NCI-H69 (cell line): Measurements from ENCODE around the gene MYLK.

Source experiments
- DNase-seq: peaks from one replicate; lab custom pipeline; 2025; lab: John Stamatoyannopoulos, UW

MYLK gene

DNA sequence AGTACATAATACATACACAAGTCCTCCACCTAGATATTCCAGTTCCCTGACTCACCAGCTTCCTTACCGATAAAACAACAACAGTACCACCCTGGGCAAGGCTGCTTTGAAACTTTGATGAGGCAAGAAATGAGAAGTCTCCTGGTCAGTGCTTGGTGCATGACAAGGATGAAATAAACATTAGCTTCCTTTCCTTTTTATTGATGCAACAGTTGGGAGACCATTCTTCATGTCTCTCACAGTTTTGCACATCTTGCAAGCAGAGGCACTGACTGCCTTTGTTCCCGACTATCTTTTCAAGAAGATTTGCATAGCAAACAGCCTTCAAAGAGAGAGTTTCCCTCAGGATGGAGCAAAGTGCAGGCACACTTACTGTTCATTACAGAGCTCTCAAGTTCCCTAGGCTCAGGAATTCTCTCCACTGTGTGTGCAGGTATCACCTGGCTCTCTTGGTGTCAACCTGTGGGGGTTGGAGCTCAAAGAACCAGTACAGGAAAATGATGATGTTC lies 65.2 kb downstream of the MYLK start:
- DNase-seq: no peak

DNA sequence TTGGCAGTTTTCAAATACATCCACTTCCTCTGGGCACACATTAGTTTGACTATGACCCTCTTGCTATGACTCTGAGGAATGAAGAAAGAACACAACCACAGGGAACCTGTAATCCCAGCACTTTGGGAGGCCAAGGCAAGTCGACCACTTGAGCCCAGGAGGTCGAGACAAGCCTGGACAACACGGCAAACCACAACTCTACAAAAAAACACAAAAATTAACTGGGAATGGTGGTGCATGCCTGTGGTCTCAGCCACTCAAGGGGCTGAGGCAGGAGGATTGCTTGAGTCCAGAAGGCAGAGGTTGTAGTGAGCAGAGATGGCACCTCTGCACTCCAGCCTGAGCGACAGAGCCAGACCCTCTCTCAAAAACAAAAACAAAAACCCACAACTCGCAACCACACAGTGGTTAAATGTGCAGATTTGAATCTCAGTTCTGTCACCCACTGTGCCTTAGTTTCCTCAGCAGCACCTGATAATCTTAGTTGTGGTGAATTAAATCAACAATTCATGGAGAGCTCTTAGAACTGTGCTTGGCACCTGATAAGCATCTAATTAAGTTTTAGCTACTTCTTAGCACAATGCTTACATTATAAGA lies 65.7 kb downstream of the MYLK start:
- DNase-seq: no peak

DNA sequence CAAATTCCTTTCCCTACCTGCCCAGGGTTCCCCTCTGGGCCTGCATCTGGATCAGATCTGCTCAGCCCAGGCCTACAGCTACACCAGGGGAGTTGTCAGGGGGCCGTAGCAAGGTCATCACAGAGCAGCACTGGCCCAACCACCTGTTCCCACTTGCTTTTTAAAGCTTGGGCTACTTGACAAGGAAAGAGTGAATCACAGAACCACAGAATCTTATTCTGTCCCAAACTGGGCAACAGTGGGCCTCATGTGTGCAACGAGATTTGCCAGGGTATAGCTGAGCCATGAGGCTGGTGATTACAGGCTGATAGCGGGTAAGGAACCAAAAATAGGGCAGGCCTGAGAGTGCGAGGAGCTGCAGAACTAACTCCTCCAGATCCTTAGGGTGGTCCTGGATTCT lies 66.7 kb downstream of the MYLK start:
- no peak for DNase-seq

DNA sequence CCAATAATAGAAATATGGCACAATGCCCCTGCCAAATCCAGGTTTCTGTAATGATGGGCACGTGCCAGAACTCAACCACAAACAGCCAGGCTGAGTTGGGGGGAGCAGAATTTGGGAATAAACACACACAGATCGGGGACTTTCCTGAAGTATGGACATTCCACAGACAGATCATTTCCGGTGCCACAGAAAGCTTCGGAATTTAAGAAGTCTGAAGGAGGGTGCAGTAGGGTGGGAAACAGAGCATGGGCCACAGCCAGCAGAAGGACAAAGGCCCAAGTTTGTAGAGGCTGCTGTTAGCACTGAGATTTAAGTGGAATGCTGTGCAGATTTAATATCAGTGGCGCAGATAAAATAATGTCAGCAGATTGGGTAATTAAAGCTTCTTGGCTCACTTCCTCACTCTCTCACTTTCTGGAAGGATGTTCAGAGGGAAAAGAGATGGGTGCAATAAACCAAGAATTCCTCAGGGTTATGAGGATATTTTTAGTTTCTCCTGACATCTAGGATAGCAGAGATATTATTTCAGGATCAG lies 67.4 kb downstream of the MYLK start:
- DNase-seq: no peak

DNA sequence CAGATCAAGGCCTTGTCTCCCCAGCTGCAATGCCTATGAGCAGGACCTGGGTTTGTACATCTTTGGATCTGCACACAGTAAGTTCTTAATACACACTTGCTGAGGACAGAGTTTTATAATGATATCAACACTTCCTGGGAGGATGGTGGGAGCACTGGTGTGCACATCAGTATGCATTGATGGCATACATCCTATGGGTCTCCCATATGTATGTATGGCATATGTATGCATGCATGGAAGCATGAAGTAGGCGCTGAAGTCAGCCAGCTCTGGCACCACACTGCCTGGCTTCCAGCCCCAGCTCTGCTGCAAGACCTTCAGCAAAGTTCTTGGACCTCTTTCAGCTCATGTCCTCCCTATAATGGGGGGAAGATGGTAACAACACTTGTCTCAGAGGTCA lies 68.2 kb downstream of the MYLK start:
- DNase-seq: no peak

DNA sequence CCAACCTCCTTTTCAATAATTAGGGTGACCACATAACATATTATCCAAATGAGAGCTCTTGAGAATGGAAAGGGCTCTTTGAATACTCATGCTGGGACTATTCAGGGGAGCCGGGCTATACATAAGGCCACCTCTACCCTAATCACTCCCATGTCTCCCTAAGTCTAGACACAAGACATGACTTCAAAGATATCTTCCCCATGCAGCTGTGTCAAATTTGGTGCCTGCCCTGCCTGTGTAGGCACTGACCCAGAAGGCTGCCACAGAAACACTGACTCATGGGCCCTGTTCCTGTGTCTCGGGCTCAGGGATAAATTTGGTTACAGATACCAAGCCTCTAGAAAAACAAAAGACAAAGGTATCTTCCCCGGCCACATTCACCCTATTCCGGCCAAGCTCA lies 70.3 kb downstream of the MYLK start:
- DNase-seq: no peak

DNA sequence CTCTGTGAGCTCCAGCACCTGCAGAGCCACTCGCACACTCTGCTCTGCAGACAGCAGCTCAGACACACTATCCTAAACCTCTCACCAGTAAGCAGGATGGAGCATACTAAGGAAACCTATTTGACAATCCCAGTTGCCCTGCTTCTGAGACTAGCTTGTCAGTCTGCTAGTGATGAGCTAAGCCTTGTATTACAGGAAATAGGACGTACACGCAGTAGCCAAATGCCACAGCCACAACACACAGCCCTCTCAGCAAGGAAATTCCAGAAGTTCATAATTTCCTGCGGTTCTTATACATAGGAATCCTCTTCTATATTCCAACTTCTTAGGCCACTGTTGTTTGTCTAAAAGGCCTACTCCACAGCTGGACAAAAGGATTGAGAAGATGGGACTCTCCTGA lies 74.5 kb downstream of the MYLK start:
- DNase-seq: no peak

DNA sequence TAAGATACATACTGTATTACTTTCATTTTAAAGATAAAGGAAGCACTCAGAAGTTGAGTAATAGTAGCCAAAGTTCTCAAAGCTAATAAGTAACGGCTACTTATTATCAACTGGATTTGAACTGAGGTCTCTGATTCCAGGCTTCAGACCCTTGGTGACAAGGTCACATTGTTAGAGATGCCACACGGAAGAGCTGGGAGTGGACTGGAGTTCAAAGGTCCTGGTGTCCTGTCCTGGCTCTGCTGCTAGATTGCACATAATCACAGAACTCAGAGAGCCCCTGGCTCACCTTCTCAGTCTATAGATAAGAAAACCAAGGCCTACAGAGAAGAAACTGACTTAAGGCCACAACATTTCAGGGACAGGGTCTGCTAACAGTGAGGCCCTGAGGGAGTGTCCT lies 75.3 kb downstream of the MYLK start:
- no peak for DNase-seq

DNA sequence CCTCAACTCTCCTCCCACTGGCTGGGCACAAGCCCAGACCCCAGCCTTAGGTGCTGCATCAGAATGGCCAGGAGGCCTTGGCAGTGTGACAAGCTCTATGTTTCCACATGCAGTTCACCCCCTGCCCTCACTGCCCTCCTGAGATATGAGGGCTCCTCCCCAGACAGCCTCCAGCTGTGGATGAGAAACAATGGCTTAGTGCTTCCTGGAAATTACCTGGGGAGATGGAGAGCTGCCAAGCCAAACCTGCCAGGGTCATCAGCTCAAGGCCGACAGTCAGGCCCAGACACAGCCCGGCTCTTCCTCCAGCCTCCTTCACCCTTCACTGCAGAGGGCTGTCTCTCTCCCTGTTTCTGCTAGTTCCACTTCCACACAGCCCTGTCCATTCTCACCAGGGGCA lies 76.3 kb downstream of the MYLK start:
- peak; percentile 78 for DNase-seq

DNA sequence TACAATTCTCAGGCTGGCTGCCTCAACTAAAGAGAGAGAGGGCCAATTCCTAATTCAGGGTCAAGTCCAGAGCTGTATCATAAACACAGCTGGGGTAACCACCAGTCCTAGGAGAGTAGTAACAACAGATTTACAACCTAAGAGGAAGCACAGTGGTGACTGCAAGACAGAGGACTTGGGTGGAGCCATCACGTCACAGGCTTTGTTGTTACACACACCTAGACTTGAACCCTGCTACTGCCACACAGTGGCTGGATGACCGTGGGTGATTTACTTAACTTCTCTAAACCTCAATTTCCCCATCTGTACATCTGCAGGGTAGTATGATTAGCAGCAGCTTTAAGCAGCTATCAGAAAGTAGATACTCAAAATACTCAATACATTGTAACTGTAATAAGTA lies 78.6 kb downstream of the MYLK start:
- DNase-seq: no peak

DNA sequence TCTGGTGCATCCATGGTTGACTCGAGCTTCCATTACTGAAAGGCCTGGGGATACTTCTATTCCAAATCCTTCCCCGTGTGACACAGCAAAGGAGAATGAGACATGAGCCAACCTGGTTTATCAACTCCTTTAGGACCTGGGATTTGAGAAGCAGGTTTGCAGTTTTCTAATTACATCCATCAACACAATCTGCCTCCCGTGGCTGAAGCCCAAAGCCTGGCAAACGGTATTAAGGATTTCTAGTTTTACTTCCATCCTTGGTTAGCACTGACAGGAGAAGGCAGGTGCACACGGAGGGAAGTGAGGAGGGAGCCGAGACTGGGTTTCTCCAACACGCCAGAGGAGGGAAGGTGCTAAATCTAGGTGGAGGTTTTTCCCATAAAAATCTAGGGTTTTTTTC lies 79.0 kb downstream of the MYLK start:
- no peak for DNase-seq

DNA sequence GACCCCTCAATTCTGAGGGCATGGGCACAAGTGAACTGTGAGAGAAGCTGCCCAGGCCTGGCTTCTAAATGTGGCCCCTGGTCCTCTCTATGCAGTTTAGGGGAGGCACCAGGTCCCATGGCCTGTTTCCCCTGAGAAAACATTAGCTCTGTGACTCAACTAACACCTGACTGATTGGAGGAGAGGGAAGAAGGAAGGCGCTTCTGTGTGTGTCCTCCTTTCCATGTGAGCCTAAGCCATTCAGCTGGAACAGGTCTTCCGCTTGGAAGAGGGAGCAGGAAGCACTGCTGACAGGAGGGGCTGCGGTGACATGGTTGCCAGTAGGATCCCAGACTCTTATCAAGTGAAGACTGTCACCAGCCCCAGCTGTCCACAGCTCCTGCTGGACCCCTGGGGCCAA lies 79.5 kb downstream of the MYLK start:
- no peak for DNase-seq

DNA sequence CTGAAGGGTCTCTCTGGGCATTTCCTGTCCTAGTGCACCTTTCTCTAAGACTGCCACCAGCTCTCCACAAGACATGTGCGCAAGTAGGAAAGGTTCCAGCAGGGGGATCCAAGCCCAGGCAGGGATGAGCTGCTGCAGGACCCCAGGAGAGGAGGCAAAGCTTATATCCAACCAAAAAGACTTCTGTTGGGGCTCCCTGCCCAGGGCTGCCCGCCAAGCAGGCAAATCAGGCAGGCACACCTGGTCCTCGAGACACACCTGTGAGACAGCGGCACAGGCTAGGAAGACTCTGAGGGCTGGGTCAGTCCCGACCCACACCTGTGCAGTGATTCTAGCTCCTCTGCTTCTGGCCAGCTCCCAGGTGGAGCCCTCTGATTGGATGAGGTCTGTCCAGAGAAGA lies 80.6 kb downstream of the MYLK start:
- no peak for DNase-seq

DNA sequence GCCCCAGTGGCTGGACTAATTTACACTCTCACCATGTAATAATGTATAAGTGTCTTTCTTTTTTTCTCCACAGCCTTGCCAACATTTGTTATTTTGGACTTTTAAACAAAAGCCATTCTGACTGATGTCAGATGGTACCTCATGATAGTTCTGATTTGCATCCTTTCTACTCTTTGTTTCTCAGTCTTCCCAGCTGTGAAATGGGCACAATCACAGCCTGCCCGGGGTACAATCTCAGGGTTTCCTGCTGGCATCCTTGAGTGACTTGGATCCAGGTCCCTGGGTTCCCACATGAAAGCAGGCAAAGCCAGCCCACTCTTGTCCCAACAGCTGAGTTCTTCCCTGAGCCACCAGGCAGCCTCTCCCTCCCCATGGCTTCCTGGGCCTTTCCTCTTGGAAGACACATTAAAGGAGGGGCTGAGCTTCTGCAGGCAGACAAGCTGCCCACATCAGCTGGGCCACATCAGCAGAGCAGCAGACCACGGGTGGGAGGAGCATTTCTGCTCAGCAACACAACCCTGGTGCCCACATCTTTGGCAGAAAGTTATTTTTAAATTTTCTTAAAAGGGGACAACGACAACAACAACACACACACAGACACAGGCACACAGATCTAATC lies 82.0 kb downstream of the MYLK start:
- no peak for DNase-seq

DNA sequence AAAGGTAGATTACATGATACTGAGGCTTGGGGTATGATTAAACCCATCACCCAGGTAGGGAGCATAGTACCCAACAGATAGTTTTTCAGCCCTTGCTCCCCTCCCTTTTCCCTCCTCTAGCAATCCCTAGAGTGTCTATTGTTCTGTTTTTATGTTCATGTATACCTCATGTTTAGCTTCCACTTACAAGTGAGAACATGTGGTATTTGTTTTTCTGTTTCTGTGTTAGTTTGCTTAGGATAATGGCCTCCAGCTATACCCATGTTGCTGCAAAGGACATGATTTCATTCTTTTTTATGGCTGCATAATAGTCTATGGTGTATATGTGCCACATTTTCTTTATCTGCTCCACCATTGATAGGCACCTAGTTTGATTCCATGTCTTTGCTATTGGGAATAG lies 82.7 kb downstream of the MYLK start:
- no peak for DNase-seq

DNA sequence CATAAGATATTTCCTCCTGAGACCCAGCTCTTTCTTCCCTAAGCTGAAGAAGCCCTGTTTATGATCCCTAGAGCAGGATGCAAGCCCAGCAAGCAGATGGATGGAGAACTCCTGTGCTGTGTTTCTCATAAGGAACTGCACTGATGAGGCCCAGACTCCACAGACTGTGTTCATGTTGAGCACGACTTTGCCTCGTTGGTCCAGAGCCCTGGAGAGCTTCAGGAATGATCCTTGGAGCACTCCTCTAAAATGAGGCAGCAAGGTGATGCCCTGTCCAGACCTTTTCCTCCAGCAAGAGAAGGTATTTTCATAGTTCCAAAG lies 83.8 kb downstream of the MYLK start:
- DNase-seq: no peak

DNA sequence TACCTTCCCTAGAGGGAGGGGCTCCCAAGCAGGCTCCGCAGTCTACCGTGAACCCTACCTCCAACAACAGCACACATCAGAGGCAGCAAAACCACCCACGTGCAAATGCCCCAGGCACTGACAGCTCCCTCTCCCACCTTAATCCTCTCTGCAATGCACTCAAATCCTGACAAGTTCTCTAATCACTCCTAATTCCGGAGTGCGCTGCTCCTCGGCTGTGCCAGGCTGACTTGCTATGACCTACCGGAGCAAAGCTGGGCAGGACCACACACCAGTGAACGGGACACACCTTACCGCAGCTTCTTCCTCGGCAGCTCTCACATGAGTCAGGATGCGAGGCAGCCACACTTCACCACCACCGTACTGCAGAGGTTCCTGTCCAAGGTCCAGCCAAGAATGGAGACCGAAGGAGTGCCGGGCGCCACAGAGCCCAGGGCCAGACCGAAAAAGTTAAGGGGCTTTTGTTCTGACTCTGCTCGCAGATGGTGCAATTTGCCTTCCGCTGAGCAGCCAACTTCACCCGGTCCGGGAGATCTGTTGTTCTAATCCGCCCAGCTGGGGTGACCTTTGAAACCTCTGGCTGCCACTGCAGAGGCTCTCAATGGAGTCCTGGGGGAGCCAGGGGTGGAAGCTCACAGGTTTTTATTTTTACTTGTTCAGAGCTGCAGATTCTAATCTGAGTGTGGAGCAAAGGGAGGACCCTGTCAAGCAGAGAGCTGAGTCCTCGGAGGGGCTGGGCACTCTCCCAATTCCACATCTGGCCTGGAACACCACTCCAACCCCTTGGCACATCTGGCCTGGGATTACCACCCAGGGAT lies 84.4 kb downstream of the MYLK start:
- peak; percentile 13 for DNase-seq

DNA sequence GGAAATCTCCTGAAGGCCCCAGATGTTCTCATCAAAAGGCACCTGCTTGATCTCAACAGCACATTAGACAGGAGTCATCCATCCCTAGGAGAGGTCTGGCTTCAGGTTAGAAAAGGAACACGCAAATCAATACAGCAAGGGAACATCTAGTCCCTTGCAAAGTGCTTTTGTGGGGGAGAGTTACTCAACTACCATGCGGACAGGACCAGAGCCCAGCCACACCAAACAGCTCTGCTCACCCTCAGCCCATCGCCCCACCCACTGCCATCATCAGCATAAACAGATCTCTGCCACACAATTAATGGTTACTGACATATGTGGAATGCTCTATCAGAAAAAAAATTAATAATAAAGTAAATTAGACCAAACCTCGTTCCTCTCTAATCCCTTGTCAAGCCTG lies 85.6 kb downstream of the MYLK start:
- no peak for DNase-seq

DNA sequence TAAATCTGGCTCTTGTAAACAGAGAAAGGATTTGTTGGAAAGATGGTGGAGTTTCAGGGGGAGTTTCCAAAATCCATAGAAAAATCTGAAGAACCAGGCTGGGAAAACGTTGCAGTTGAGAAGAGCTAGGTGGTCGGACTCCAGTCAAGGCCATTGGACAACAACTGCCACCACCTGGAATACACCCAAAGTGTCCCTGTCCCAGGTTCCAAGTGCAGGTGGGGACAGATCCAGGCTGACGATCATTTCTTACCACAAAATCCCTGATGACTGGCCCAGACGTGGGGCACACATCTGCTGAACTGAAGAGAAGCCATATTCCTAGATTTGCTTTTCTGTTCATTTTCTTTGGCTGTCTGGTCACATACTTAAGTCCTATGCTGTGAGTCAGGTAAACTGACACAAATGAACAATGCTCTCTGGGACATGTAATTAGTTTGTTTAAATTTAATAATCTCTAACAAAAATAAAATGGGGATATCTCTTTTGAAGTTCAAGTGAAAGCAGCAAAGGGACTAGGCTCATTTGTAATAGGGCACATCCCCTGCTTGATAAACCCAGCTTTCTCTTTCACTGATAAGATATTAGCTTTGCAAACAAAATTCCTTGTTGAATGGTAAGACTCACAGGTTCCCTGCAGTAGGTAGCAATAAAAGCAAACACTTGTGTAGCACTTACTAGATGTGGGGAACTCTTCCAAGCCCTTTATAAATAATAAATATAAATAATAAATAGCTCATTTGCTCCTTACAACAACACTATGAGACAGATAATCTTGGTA lies 88.5 kb downstream of the MYLK start:
- no peak for DNase-seq

DNA sequence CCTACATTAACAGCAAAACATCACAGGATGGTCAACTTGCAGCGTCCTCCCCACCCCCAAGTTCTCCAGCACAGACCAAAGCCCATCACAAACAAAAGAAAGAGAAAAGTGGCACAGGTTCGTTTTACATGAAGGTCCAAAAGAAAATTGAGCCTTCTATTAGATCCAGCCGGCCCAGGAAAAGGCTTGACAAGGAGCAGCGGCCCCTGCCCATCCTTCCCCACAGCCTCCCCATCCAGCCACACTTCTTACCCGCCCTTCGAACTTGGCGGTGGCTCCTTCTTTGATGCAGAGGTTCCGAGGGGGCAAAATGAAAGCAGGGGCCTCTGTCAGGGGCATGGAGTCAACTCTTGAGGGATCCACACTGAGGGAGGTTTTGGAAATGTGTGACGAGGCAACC lies 90.7 kb downstream of the MYLK start:
- no peak for DNase-seq

DNA sequence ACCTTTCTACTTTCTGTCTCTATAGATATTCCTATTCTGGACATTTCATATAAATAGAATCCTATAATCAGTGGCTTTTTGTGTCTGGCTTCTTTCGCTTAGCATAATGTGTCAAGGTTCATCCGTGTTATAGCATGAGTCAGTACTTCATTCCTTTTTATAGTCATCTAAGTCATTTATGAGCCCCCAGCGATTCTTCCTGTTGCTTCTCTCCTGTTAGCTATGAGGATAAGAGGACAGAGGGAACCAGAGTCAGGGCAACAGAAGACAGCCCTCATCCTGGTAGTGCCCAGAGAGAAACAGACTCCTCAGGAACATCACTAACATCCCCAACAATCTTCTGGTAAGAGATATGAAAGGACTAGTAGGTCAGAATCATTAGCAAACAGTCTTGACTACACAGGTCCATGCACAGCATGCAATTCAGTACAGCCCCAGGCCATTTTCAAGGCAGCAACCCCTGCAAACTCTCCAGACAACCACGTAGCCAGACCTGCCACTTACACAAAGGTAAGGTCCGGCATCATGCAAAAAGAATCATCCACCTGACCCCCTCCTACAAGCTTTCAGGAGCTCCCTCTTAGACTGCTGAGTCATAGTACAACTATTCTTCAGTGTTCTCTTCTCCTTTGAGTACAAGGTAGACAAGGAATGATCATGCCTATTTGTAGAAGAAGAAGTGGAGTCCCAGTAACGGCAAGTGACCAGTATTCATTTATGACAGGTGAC lies 91.5 kb downstream of the MYLK start:
- no peak for DNase-seq

DNA sequence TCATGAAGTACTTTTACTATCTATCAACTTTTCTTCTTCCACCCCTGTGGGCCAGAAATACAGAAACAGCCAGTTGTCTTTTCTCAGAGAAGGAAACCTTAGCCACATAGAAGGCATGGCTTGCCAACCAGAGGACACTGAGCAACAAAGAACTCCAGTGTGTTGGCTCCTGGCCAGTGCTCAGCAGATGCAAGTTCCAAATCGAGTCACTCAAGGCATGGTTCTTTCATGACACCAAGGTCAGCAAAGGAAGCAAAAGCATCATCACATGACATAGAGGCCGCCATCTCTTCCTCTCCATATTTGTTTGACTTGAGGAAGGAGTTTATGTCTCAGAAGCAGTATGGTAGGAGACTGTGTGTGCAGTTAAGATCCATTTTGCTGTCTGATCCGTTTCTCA lies 92.2 kb downstream of the MYLK start:
- no peak for DNase-seq
